K562 (cell line): ENCODE data around the gene SLC38A10. TPM values are rescaled to one million over a fixed set of nuclear protein-coding genes. Genes with fewer than 3 reads are reported as not detected.
A peak's percentile ranks its signal among the peaks of the same experiment; 100 is the strongest.

Source experiments
- ARNT ChIP-seq, 2 experiments: fragments of 450-650 bp; IDR thresholded peaks; 2 replicates each; pipeline ENCODE4 v1.6.1; 2016; ENCODE audit warnings: mild to moderate bottlenecking in 1 of 2
- CC2D1A ChIP-seq: fragments of 450-650 bp; IDR thresholded peaks from 2 replicates; pipeline ENCODE4 v1.6.1; 2017; ENCODE audit warnings: mild to moderate bottlenecking
- CCNT2 ChIP-seq: IDR thresholded peaks from 2 replicates; pipeline ENCODE4 v1.6.1; 2011; ENCODE audit warnings: borderline replicate concordance, low read depth, mild to moderate bottlenecking, moderate library complexity, mixed read lengths, low read length; ENCODE audit not compliant: insufficient read length; ENCODE audit errors: extremely low read depth
- CHD4 ChIP-seq: fragments of 200-600 bp; sonication (generic); IDR thresholded peaks from 3 replicates; pipeline ENCODE4 v1.6.1; 2012; ENCODE audit warnings: low read depth, mild to moderate bottlenecking, mixed read lengths, low read length, inconsistent platforms; ENCODE audit not compliant: insufficient read depth, insufficient replicate concordance, poor library complexity, severe bottlenecking
- FOXK1 ChIP-seq: sonication (generic); formaldehyde crosslinking; IDR thresholded peaks from 2 replicates; pipeline ENCODE4 v1.8.0; 2022; ENCODE audit warnings: missing genetic modification reagents, mild to moderate bottlenecking, borderline replicate concordance
- FOXM1 ChIP-seq, 2 experiments: fragments of 450-650 bp in 1 of 2; sonication (generic) in 1 of 2; formaldehyde crosslinking in 1 of 2; IDR thresholded peaks; 2 replicates each; pipeline versions ENCODE4 v1.6.1 to v1.9.0; 2017 to 2022; ENCODE audit warnings: low read depth in 2 of 2, mild to moderate bottlenecking in 2 of 2, missing genetic modification reagents in 1 of 2, moderate library complexity in 1 of 2
- HDAC2 ChIP-seq: fragments of 450-650 bp; IDR thresholded peaks from 2 replicates; pipeline ENCODE4 v1.6.1; 2016; ENCODE audit warnings: mild to moderate bottlenecking
- JUN ChIP-seq, 2 experiments: sonication (generic) in 1 of 2; formaldehyde crosslinking in 1 of 2; IDR thresholded peaks; 2 replicates each; pipeline versions ENCODE4 v1.6.1 to v1.8.0; 2012 to 2022; ENCODE audit warnings: borderline replicate concordance in 2 of 2, mild to moderate bottlenecking in 2 of 2, improper control_type of control experiment in 1 of 2, low read depth in 1 of 2, low read length in 1 of 2, missing genetic modification reagents in 1 of 2
- NCOA4 ChIP-seq: fragments of 450-650 bp; IDR thresholded peaks from 2 replicates; pipeline ENCODE4 v1.6.1; 2018; ENCODE audit warnings: mild to moderate bottlenecking; ENCODE audit not compliant: partially characterized antibody
- RBFOX2 ChIP-seq: fragments of 200-400 bp; formaldehyde crosslinking; IDR thresholded peaks from 2 replicates; pipeline ENCODE4 v1.6.1; 2017; ENCODE audit warnings: low read depth, mild to moderate bottlenecking, low read length, moderate library complexity
- RCOR1 ChIP-seq, 2 experiments: IDR thresholded peaks; 2 replicates each; pipeline ENCODE4 v1.6.1; 2012; ENCODE audit warnings: low read depth in 2 of 2, low read length in 2 of 2, borderline replicate concordance in 1 of 2, improper control_type of control experiment in 1 of 2
- SREBF1 ChIP-seq: fragments of 150-350 bp; IDR thresholded peaks from 2 replicates; pipeline ENCODE4 v1.6.1; 2014; ENCODE audit warnings: antibody characterized with exemption, low read depth, low read length, borderline replicate concordance
- TARDBP ChIP-seq: fragments of 450-650 bp; IDR thresholded peaks from 2 replicates; pipeline ENCODE4 v1.6.1; 2016
- TEAD1 ChIP-seq, 2 experiments: fragments of 450-650 bp in 1 of 2; sonication (generic) in 1 of 2; formaldehyde crosslinking; IDR thresholded peaks; 2 replicates each; pipeline versions ENCODE4 v1.4.0 to v1.8.0; 2020 to 2022; ENCODE audit warnings: mild to moderate bottlenecking in 2 of 2, missing genetic modification reagents in 1 of 2
- TOE1 ChIP-seq, 2 experiments: fragments of 450-650 bp in 1 of 2; sonication (generic) in 1 of 2; formaldehyde crosslinking in 1 of 2; IDR thresholded peaks; 2 replicates each; pipeline versions ENCODE4 v1.7.1 to v1.8.0; 2016 to 2022; ENCODE audit warnings: borderline replicate concordance in 2 of 2, mild to moderate bottlenecking in 2 of 2, antibody characterized with exemption in 1 of 2, inconsistent platforms in 1 of 2, low read depth in 1 of 2, missing genetic modification reagents in 1 of 2, moderate library complexity in 1 of 2
- ZNF384 ChIP-seq: IDR thresholded peaks from 2 replicates; pipeline ENCODE4 v1.6.1; 2012; ENCODE audit warnings: low read depth, low read length, improper control_type of control experiment
- ZNF436 ChIP-seq: fragments of 250-450, 450-650 bp; sonication (Bioruptor Pico); formaldehyde crosslinking; IDR thresholded peaks from 2 replicates; pipeline ENCODE4 v1.7.0; 2020; ENCODE audit warnings: mild to moderate bottlenecking
- polyA plus RNA-seq, 8 experiments: library from polyadenylated mRNA; depleted of rRNA in 4 of 8; stranded (reverse) in 5 of 8; unstranded in 3 of 8; fragments of >200 nt; fragmentation: Nextera tagmentation in 2 of 8; fragmentation: Illumina TruSeq in 1 of 8; extraction: Ambion mirVana in 2 of 8; extraction: Trizol in 1 of 8; gene quantifications; 2 replicates each; pipeline versions ENCODE4 v1.2.1 to v1.2.3, GENCODE V29; 2011 to 2014; ENCODE audit warnings: inconsistent platforms in 1 of 8, missing spikeins in 1 of 8
- total RNA-seq, 7 experiments: library from RNA; depleted of rRNA in 6 of 7; stranded (reverse); fragments of >200 nt in 6 of 7; fragmentation: Illumina TruSeq in 2 of 7; extraction: Trizol in 2 of 7; gene quantifications; 2 replicates each; pipeline versions ENCODE4 v1.2.1 to v1.2.3, GENCODE V29; 2011 to 2021; ENCODE audit warnings: low replicate concordance in 1 of 7
- TF ChIP-seq, protein P1 (sequence below): sonication (generic); formaldehyde crosslinking; IDR thresholded peaks from 2 replicates; pipeline ENCODE4 v1.9.0; 2022; ENCODE audit warnings: mild to moderate bottlenecking, missing genetic modification reagents
- TF ChIP-seq, protein P2 (sequence below), 2 experiments: fragments of 450-650 bp; conservative IDR thresholded peaks; 2 replicates each; pipeline ENCODE4 v1.6.1; 2017; ENCODE audit warnings: mild to moderate bottlenecking in 2 of 2, moderate library complexity in 2 of 2
- TF ChIP-seq, protein P3 (sequence below): sonication (generic); formaldehyde crosslinking; IDR thresholded peaks from 2 replicates; pipeline ENCODE4 v1.8.1; 2022; ENCODE audit warnings: missing genetic modification reagents

The SLC38A10 gene
- total and polyA plus RNA-seq, 9 of the 15 experiments (the other 6 are each of a cell fraction or from before 2014, with no cell fraction given): 0.45 to 54.2 (median 13.8) TPM

DNA sequence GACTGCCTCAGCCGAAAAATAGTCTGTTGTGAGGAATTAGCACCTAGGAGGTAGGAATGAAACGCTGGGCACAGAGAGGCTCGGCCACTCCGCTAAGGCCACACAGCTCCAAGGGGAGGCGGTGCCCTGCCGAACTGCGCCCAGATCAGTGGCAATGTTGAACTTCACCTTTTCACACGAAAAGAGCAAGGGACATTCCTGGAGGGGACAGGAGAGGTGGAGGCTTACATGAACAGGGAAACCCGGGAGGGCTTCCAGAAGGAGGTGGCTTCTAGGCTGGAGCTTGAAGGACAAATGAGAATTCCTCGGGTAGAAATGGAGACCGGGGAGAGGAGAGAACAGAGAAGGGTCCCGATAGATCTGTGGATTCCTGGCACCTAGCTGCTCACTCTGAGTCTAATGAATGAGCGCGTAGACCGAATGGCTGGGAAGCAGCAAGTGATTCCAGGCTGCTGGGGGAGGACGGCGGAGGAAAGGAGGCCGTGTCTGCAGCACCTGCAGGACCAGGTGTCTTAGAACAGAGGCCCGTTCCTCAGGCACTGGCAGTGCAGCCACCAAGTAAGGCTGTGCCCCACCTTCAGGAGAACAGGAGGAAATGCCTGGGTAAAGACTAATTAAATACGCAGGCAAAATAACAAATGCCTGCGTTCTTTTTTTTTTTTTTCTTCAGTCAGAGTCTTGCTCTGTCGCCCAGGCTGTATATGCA is 722 bp upstream of the SLC38A10 start (continued):
- TF ChIP-seq ZNF384: 0 out of 2 replicates have a peak, but pooled peaks have one; percentile 26
- TF ChIP-seq RCOR1 (IDR thresholded peaks at IDR 0.05; ENCODE audit: borderline replicate concordance in 1 of 2, low read depth in 2 of 2, low read length in 2 of 2): peak; percentile 60 to 88; a peak in 3 of 4 replicates
- peak; percentile 11; the same call in 1 of the 2 replicates for TF ChIP-seq FOXM1 (IDR thresholded peaks at IDR 0.05; ENCODE audit: low read depth)
- no peak for TF ChIP-seq FOXM1 (CRISPR knock-in tag; IDR thresholded peaks at IDR 0.05; ENCODE audit: low read depth)
- TF ChIP-seq NCOA4: peak; percentile 61
- TF ChIP-seq RBFOX2: no peak
- TF ChIP-seq ARNT (IDR thresholded peaks at IDR 0.05): 0 out of 4 replicates have a peak, but pooled peaks of 1 of the 2 experiments have one; percentile 54
- peak; percentile 92 for TF ChIP-seq CHD4
- TF ChIP-seq SREBF1: no peak
- peak; percentile 52; the same call in 1 of the 2 replicates for TF ChIP-seq FOXK1 (CRISPR knock-in tag)
- 0 out of 2 replicates have a peak, but pooled peaks have one; percentile 6 for TF ChIP-seq TOE1 (IDR thresholded peaks at IDR 0.05; ENCODE audit: borderline replicate concordance)
- TF ChIP-seq TOE1 (CRISPR knock-in tag; IDR thresholded peaks at IDR 0.05; ENCODE audit: borderline replicate concordance, low read depth): no peak
- TF ChIP-seq TEAD1 (CRISPR knock-in tag; IDR thresholded peaks at IDR 0.05): 0 out of 4 replicates have a peak, but pooled peaks of 1 of the 2 experiments have one; percentile 12
- TF ChIP-seq CC2D1A: peak; percentile 67; the same call in 1 of the 2 replicates
- peak; percentile 99 for TF ChIP-seq HDAC2
- no peak for TF ChIP-seq JUN (IDR thresholded peaks at IDR 0.05; ENCODE audit: borderline replicate concordance, low read depth, low read length)
- TF ChIP-seq JUN (CRISPR knock-in tag; IDR thresholded peaks at IDR 0.05; ENCODE audit: borderline replicate concordance): 0 out of 2 replicates have a peak, but pooled peaks have one; percentile 65
- TF ChIP-seq, protein P1, sequence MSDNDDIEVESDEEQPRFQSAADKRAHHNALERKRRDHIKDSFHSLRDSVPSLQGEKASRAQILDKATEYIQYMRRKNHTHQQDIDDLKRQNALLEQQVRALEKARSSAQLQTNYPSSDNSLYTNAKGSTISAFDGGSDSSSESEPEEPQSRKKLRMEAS (CRISPR knock-in tag): no peak
- TF ChIP-seq, protein P2, sequence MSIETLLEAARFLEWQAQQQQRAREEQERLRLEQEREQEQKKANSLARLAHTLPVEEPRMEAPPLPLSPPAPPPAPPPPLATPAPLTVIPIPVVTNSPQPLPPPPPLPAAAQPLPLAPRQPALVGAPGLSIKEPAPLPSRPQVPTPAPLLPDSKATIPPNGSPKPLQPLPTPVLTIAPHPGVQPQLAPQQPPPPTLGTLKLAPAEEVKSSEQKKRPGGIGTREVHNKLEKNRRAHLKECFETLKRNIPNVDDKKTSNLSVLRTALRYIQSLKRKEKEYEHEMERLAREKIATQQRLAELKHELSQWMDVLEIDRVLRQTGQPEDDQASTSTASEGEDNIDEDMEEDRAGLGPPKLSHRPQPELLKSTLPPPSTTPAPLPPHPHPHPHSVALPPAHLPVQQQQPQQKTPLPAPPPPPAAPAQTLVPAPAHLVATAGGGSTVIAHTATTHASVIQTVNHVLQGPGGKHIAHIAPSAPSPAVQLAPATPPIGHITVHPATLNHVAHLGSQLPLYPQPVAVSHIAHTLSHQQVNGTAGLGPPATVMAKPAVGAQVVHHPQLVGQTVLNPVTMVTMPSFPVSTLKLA (conservative IDR thresholded peaks at IDR 0.05): no peak
- 0 out of 2 replicates have a peak, but pooled peaks have one; percentile 23 for TF ChIP-seq TARDBP
- TF ChIP-seq, protein P3, sequence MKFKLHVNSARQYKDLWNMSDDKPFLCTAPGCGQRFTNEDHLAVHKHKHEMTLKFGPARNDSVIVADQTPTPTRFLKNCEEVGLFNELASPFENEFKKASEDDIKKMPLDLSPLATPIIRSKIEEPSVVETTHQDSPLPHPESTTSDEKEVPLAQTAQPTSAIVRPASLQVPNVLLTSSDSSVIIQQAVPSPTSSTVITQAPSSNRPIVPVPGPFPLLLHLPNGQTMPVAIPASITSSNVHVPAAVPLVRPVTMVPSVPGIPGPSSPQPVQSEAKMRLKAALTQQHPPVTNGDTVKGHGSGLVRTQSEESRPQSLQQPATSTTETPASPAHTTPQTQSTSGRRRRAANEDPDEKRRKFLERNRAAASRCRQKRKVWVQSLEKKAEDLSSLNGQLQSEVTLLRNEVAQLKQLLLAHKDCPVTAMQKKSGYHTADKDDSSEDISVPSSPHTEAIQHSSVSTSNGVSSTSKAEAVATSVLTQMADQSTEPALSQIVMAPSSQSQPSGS (CRISPR knock-in tag): no peak
- TF ChIP-seq ZNF436 (CRISPR knock-in tag): peak; percentile 96
- TF ChIP-seq CCNT2: no peak
